DND-41 (cell line): ENCODE data around the gene KRT82.
A peak's percentile ranks its signal among the peaks of the same experiment; 100 is the strongest.

Source experiments
- CTCF ChIP-seq: IDR thresholded peaks from 2 replicates; pipeline ENCODE4 v1.5.1; 2012; ENCODE audit warnings: borderline replicate concordance, low read length, moderate library complexity, mild to moderate bottlenecking; ENCODE audit not compliant: poor library complexity, severe bottlenecking; ENCODE audit errors: extremely low read depth
- EZH2 ChIP-seq: IDR thresholded peaks from 3 replicates; pipeline ENCODE4 v1.6.1; 2012; ENCODE audit warnings: borderline replicate concordance, low read depth, mild to moderate bottlenecking, moderate library complexity, low read length, inconsistent platforms; ENCODE audit not compliant: severe bottlenecking

- TF ChIP-seq CTCF (peak; percentile 47), EZH2 (no peak)
These were observed 43.9 kb downstream of the KRT82 start for GRCh38 chr12:52362118-52362726.
